ENCODE data around the gene SMIM22. TPM values are rescaled to one million over a fixed set of nuclear protein-coding genes. Genes with fewer than 3 reads are reported as not detected.

Gene SMIM22
- total and polyA plus RNA-seq, 2 donors: 3.9 to 16.2 TPM

- Histone ChIP-seq H3K27ac (ENCODE audit: low read depth in 1 of 2, low read length in 1 of 2) (no peak overlapping the region), H3K27me3 (ENCODE audit: control insufficient read depth in 2 of 2, insufficient read depth in 1 of 2, low read length in 1 of 2) (no peaks in the 10 kb centered on the region), H3K36me3 (ENCODE audit: control insufficient read depth in 2 of 2, insufficient read depth in 2 of 2, low read length in 1 of 2) (peaks cover 2 to 7% of the 10 kb centered on the region in 2 donors), H3K4me1 (ENCODE audit: control insufficient read depth in 2 of 2, insufficient read depth in 2 of 2, low read length in 2 of 2) (peaks cover 7 to 20% of the 10 kb centered on the region in 2 donors), H3K9me3 (ENCODE audit: control insufficient read depth in 2 of 2, insufficient read depth in 1 of 2, low read length in 1 of 2) (peaks cover 0 to 5% of the 10 kb centered on the region in 2 donors), H3K4me3 (ENCODE audit: low read length in 2 of 2) (no peak overlapping the region)
- no peak for DNase-seq (ENCODE audit: low read depth in 6 of 9, low spot score in 9 of 9)
- 98% methylated on average over 22 of the region's 22 CpGs for WGBS
These were observed 2.7 kb downstream of the SMIM22 start for GRCh38 chr16:4797805-4798252.

DNA sequence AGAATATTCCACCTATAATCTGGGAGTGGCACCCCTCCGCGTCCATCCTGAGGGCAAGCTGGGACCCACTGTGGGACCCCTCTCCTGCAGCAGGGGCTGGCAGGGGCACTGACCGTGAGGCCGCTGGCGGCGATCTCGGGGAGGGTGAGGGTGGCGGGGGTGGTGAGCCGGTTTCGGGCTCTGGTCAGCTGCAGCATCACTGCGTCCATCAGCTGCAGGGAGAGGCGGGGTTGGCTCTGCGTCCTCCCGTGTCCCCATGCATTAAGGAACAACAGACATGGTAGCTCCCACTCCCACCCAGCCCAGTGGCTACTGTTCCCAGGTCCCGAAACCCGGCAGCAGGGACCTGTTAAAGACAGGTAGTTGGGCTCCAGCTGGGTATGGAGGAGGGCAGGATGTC is 3.3 kb downstream of the SMIM22 start:
- no peak overlapping the region for H3K4me3 ChIP-seq (ENCODE audit: low read length in 2 of 2)
- peaks cover 0 to 5% of the 10 kb centered on the region in 2 donors for H3K9me3 ChIP-seq (ENCODE audit: control insufficient read depth in 2 of 2, insufficient read depth in 1 of 2, low read length in 1 of 2)
- H3K27me3 ChIP-seq (ENCODE audit: control insufficient read depth in 2 of 2, insufficient read depth in 1 of 2, low read length in 1 of 2): no peaks in the 10 kb centered on the region
- DNase-seq (ENCODE audit: low read depth in 6 of 9, low spot score in 9 of 9): no peak
- no peak overlapping the region for H3K27ac ChIP-seq (ENCODE audit: low read depth in 1 of 2, low read length in 1 of 2)
- 98% methylated on average over 16 of the region's 16 CpGs for WGBS
- H3K36me3 ChIP-seq (ENCODE audit: control insufficient read depth in 2 of 2, insufficient read depth in 2 of 2, low read length in 1 of 2): peaks cover 2 to 7% of the 10 kb centered on the region in 2 donors
- H3K4me1 ChIP-seq (ENCODE audit: control insufficient read depth in 2 of 2, insufficient read depth in 2 of 2, low read length in 2 of 2): peaks cover 7 to 22% of the 10 kb centered on the region in 2 donors

- Histone ChIP-seq H3K4me1 (ENCODE audit: control insufficient read depth in 2 of 2, insufficient read depth in 2 of 2, low read length in 2 of 2) (peaks cover 7 to 24% of the 10 kb centered on the region in 2 donors), H3K27ac (ENCODE audit: low read depth in 1 of 2, low read length in 1 of 2) (no peak overlapping the region), H3K4me3 (ENCODE audit: low read length in 2 of 2) (no peak overlapping the region), H3K9me3 (ENCODE audit: control insufficient read depth in 2 of 2, insufficient read depth in 1 of 2, low read length in 1 of 2) (peaks cover 0 to 5% of the 10 kb centered on the region in 2 donors), H3K36me3 (ENCODE audit: control insufficient read depth in 2 of 2, insufficient read depth in 2 of 2, low read length in 1 of 2) (peaks cover 6 to 13% of the 10 kb centered on the region in 2 donors), H3K27me3 (ENCODE audit: control insufficient read depth in 2 of 2, insufficient read depth in 1 of 2, low read length in 1 of 2) (no peaks in the 10 kb centered on the region)
- no peak for DNase-seq (ENCODE audit: low read depth in 6 of 9, low spot score in 9 of 9)
- 97% methylated on average over 19 of the region's 19 CpGs for WGBS
These were observed 4.1 kb downstream of the SMIM22 start for GRCh38 chr16:4799171-4799855.

DNA sequence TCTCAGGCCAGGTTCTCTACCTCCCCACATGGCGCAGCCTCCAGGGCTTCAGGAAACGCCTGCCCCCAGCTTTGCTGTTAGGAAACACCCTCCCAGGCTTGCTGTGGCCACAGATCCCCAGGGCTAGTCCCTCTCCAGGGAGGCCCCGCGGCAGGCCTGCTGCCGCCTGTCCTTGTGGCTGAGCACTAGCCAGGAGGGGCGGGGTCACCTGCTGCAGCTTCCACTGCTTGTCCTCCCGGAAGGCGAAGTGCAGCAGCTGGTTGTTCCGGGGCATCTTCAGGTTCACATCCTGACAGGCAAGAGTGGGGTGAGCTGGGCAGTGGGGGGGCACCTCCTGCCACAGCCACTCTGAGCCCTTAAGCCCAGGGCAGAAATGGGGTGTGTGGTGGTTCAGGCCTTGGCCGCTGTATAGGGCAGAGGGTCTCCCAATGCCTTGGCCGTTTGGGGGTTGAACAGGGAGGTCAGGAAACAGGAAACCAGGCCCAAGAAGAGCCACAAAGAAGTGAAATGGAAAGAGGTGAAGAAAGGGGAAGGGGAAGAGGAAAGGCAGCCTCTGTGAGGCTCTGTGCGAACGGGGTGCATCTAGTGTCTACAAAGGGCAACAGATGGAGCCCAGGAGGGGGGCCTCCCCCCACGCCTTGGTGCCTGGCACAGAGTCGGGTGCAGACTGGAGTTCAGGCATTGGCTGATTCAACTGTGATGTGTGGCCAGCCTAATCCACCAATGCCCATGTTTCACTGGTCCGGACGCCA is 5.3 kb downstream of the SMIM22 start:
- Histone ChIP-seq H3K36me3 (ENCODE audit: control insufficient read depth in 2 of 2, insufficient read depth in 2 of 2, low read length in 1 of 2) (peaks cover 9 to 25% of the 10 kb centered on the region in 2 donors), H3K9me3 (ENCODE audit: control insufficient read depth in 2 of 2, insufficient read depth in 1 of 2, low read length in 1 of 2) (peaks cover 0 to 5% of the 10 kb centered on the region in 2 donors), H3K27ac (ENCODE audit: low read depth in 1 of 2, low read length in 1 of 2) (peak overlapping the region in 1 of 2 donors; percentile 37), H3K27me3 (ENCODE audit: control insufficient read depth in 2 of 2, insufficient read depth in 1 of 2, low read length in 1 of 2) (no peaks in the 10 kb centered on the region), H3K4me3 (ENCODE audit: low read length in 2 of 2) (no peak overlapping the region), H3K4me1 (ENCODE audit: control insufficient read depth in 2 of 2, insufficient read depth in 2 of 2, low read length in 2 of 2) (peaks cover 7 to 24% of the 10 kb centered on the region in 2 donors)
- WGBS: 73% methylated on average over 17 of the region's 17 CpGs
- peak in 2 of 9 donors; percentile 36 to 57 for DNase-seq (ENCODE audit: low read depth in 6 of 9, low spot score in 9 of 9)

GRCh38 chr16:4801051-4801961 is 6.1 kb downstream of the SMIM22 start:
- no peaks in the 10 kb centered on the region for H3K27me3 ChIP-seq (ENCODE audit: control insufficient read depth in 2 of 2, insufficient read depth in 1 of 2, low read length in 1 of 2)
- H3K4me1 ChIP-seq (ENCODE audit: control insufficient read depth in 2 of 2, insufficient read depth in 2 of 2, low read length in 2 of 2): peaks cover 7 to 24% of the 10 kb centered on the region in 2 donors
- peaks cover 0 to 5% of the 10 kb centered on the region in 2 donors for H3K9me3 ChIP-seq (ENCODE audit: control insufficient read depth in 2 of 2, insufficient read depth in 1 of 2, low read length in 1 of 2)
- H3K4me3 ChIP-seq (ENCODE audit: low read length in 2 of 2): peak overlapping the region; percentile 53 to 95
- DNase-seq (ENCODE audit: low read depth in 6 of 9, low spot score in 9 of 9): no peak
- H3K36me3 ChIP-seq (ENCODE audit: control insufficient read depth in 2 of 2, insufficient read depth in 2 of 2, low read length in 1 of 2): peaks cover 12 to 30% of the 10 kb centered on the region in 2 donors
- H3K27ac ChIP-seq (ENCODE audit: low read depth in 1 of 2, low read length in 1 of 2): peak overlapping the region; percentile 72 to 87
- WGBS: 73% methylated on average over 29 of the region's 29 CpGs

GRCh38 chr16:4801962-4802658 is 6.9 kb downstream of the SMIM22 start, which contains the start of gene ROGDI:
Gene ROGDI, minus strand, starts transcription at chr16:4802633. Its CDS starts 62 bp downstream, at chr16:4802571.
- Histone ChIP-seq H3K4me3 (ENCODE audit: low read length in 2 of 2) (peak within 1 kb of the TSS; percentile 53 to 95), H3K4me1 (ENCODE audit: control insufficient read depth in 2 of 2, insufficient read depth in 2 of 2, low read length in 2 of 2) (peaks cover 7 to 24% of the 10 kb centered on the region in 2 donors), H3K9me3 (ENCODE audit: control insufficient read depth in 2 of 2, insufficient read depth in 1 of 2, low read length in 1 of 2) (peaks cover 0 to 5% of the 10 kb centered on the region in 2 donors), H3K27ac (ENCODE audit: low read depth in 1 of 2, low read length in 1 of 2) (peak within 1 kb of the TSS; percentile 72 to 87), H3K36me3 (ENCODE audit: control insufficient read depth in 2 of 2, insufficient read depth in 2 of 2, low read length in 1 of 2) (peaks cover 15 to 32% of the 10 kb centered on the region in 2 donors), H3K27me3 (ENCODE audit: control insufficient read depth in 2 of 2, insufficient read depth in 1 of 2, low read length in 1 of 2) (no peaks in the 10 kb centered on the region)
- peak in 8 of 9 donors; percentile 34 to 86 (median 56) for DNase-seq (ENCODE audit: low read depth in 6 of 9, low spot score in 9 of 9)
- WGBS: 1% methylated on average over 70 of the region's 70 CpGs

- DNase-seq (ENCODE audit: low read depth in 6 of 9, low spot score in 9 of 9): peak; percentile 64 to 94 (median 83)
- Histone ChIP-seq H3K27ac (ENCODE audit: low read depth in 1 of 2, low read length in 1 of 2) (peak overlapping the region; percentile 57 to 87), H3K36me3 (ENCODE audit: control insufficient read depth in 2 of 2, insufficient read depth in 2 of 2, low read length in 1 of 2) (peaks cover 20 to 37% of the 10 kb centered on the region in 2 donors), H3K4me3 (ENCODE audit: low read length in 2 of 2) (peak overlapping the region; percentile 53 to 95), H3K9me3 (ENCODE audit: control insufficient read depth in 2 of 2, insufficient read depth in 1 of 2, low read length in 1 of 2) (peaks cover 0 to 5% of the 10 kb centered on the region in 2 donors), H3K4me1 (ENCODE audit: control insufficient read depth in 2 of 2, insufficient read depth in 2 of 2, low read length in 2 of 2) (peaks cover 7 to 24% of the 10 kb centered on the region in 2 donors), H3K27me3 (ENCODE audit: control insufficient read depth in 2 of 2, insufficient read depth in 1 of 2, low read length in 1 of 2) (no peaks in the 10 kb centered on the region)
- WGBS: under 1% methylated on average over 59 of the region's 59 CpGs
These were observed 7.6 kb downstream of the SMIM22 start for GRCh38 chr16:4802659-4803287.

- H3K27me3 ChIP-seq (ENCODE audit: control insufficient read depth in 2 of 2, insufficient read depth in 1 of 2, low read length in 1 of 2): no peaks in the 10 kb centered on the region
- H3K4me3 ChIP-seq (ENCODE audit: low read length in 2 of 2): peak overlapping the region in 1 of 2 donors; percentile 53
- peaks cover 0 to 5% of the 10 kb centered on the region in 2 donors for H3K9me3 ChIP-seq (ENCODE audit: control insufficient read depth in 2 of 2, insufficient read depth in 1 of 2, low read length in 1 of 2)
- H3K27ac ChIP-seq (ENCODE audit: low read depth in 1 of 2, low read length in 1 of 2): no peak overlapping the region
- 91% methylated on average over 8 of the region's 8 CpGs for WGBS
- peaks cover 26 to 41% of the 10 kb centered on the region in 2 donors for H3K36me3 ChIP-seq (ENCODE audit: control insufficient read depth in 2 of 2, insufficient read depth in 2 of 2, low read length in 1 of 2)
- peaks cover 7 to 24% of the 10 kb centered on the region in 2 donors for H3K4me1 ChIP-seq (ENCODE audit: control insufficient read depth in 2 of 2, insufficient read depth in 2 of 2, low read length in 2 of 2)
- DNase-seq (ENCODE audit: low read depth in 6 of 9, low spot score in 9 of 9): no peak
These were observed 8.3 kb downstream of the SMIM22 start for GRCh38 chr16:4803401-4803844.
